Tibial nerve (tissue), 4 donors: ENCODE results near the gene LRRC27. TPM values are rescaled to one million over a fixed set of nuclear protein-coding genes. Genes with fewer than 3 reads are reported as not detected.
"Not testable (repeated sequence)": the region's sequence is repeated elsewhere in the genome, so short reads cannot be mapped to it uniquely, and the experiment has no call there.

Experiments used
- DNase-seq, 2 donors: peaks; one replicate each; pipeline ENCODE4 v3.0.0-alpha.2; 2019; ENCODE audit warnings: low spot score in 2 of 2
- H3K27ac ChIP-seq, 4 donors: fragments of 200-600 bp; sonication (generic) in 3 of 4; one replicate each; pipeline ENCODE4 v1.5.1; 2017 to 2019; ENCODE audit warnings: mild to moderate bottlenecking in 1 of 4
- H3K27me3 ChIP-seq, 2 donors: fragments of 200-600 bp; sonication (generic) in 1 of 2; one replicate each; pipeline versions ENCODE4 v1.5.1 to v1.6.0; 2017 to 2019
- H3K36me3 ChIP-seq, 3 donors: fragments of 200-600 bp; sonication (generic); one replicate each; pipeline ENCODE4 v1.5.1; 2018 to 2019
- H3K4me1 ChIP-seq, 4 donors: fragments of 200-600 bp; sonication (generic) in 3 of 4; one replicate each; pipeline ENCODE4 v1.5.1; 2017 to 2019
- H3K4me3 ChIP-seq, 4 donors: fragments of 200-600 bp; sonication (generic) in 3 of 4; one replicate each; pipeline ENCODE4 v1.5.1; 2017 to 2019; ENCODE audit warnings: mild to moderate bottlenecking in 1 of 4, moderate library complexity in 1 of 4
- H3K9me3 ChIP-seq, 4 donors: fragments of 200-600 bp; sonication (generic) in 3 of 4; one replicate each; pipeline ENCODE4 v1.5.1; 2017 to 2019
- CTCF ChIP-seq, 5 experiments: fragments of 200-600 bp in 3 of 5; fragments of 450-650 bp in 2 of 5; sonication (generic) in 3 of 5; IDR thresholded peaks; one replicate each; pipeline ENCODE4 v1.5.1; 2016 to 2019; ENCODE audit warnings: antibody characterized with exemption in 5 of 5, mild to moderate bottlenecking in 3 of 5, moderate library complexity in 2 of 5
- EP300 ChIP-seq, 2 donors: sonication (generic); formaldehyde crosslinking; IDR thresholded peaks; one replicate each; pipeline ENCODE4 v1.6.1; 2017; ENCODE audit warnings: antibody characterized with exemption in 2 of 2, mild to moderate bottlenecking in 1 of 2
- POLR2A ChIP-seq, 2 donors: fragments of 450-650 bp; IDR thresholded peaks; one replicate each; pipeline ENCODE4 v1.6.1; 2017; ENCODE audit warnings: antibody characterized with exemption in 2 of 2, mild to moderate bottlenecking in 2 of 2, moderate library complexity in 2 of 2
- WGBS, 2 donors: methylation state at CpG; one replicate each; pipeline ENCODE4 v1.1.5; 2018; 5-methylcytosine and 5-hydroxymethylcytosine counted together
- total RNA-seq, 4 donors: library from RNA; depleted of rRNA; stranded (reverse); fragments of >200 nt; gene quantifications; one replicate each; pipeline ENCODE4 v1.1.0, GENCODE V29; 2016

Gene LRRC27
- total RNA-seq, 4 donors from 2014 or later = 10.1 to 21.6 (median 17.9) TPM

- Histone ChIP-seq H3K27ac (no peak overlapping the region), H3K9me3 (peaks cover 0 to 22% (median 0%) of the 10 kb centered on the region in 4 donors), H3K27me3 (no peaks in the 10 kb centered on the region), H3K4me1 (peaks cover 0 to 7% (median under 1%) of the 10 kb centered on the region in 4 donors), H3K4me3 (no peak overlapping the region), H3K36me3 (peaks cover 0 to 9% (median 0%) of the 10 kb centered on the region in 3 donors)
- TF ChIP-seq EP300 (IDR thresholded peaks at IDR 0.05) = no peak
- TF ChIP-seq POLR2A (IDR thresholded peaks at IDR 0.05) = no peak
- no peak for TF ChIP-seq CTCF (IDR thresholded peaks at IDR 0.05)
- no peak for DNase-seq
- WGBS, 2 donors = 40 to 43% methylated on average over 10 to 13 of the region's 13 CpGs
These were observed 51.8 kb downstream of the LRRC27 start for GRCh38 chr10:132383751-132384196.

- TF ChIP-seq POLR2A (IDR thresholded peaks at IDR 0.05) (no peak), EP300 (IDR thresholded peaks at IDR 0.05) (no peak), CTCF (IDR thresholded peaks at IDR 0.05) (no peak)
- H3K27me3 ChIP-seq = no peaks in the 10 kb centered on the region
- 82 to 87% methylated on average over 16 to 19 of the region's 20 CpGs for WGBS, 2 donors
- no peak overlapping the region for H3K4me3 ChIP-seq
- H3K27ac ChIP-seq = no peak overlapping the region
- no peak for DNase-seq
- H3K36me3 ChIP-seq = peaks cover 0 to 2% (median 0%) of the 10 kb centered on the region in 3 donors
- peaks cover 0 to 19% (median 0%) of the 10 kb centered on the region in 4 donors for H3K9me3 ChIP-seq
- H3K4me1 ChIP-seq = peaks cover 0 to 18% (median 9%) of the 10 kb centered on the region in 4 donors
These were observed 52.8 kb downstream of the LRRC27 start for GRCh38 chr10:132384618-132385388.

- Histone ChIP-seq H3K4me1 (peaks cover 0 to 23% (median 10%) of the 10 kb centered on the region in 4 donors), H3K27me3 (no peaks in the 10 kb centered on the region), H3K27ac (no peak overlapping the region), H3K4me3 (no peak overlapping the region), H3K36me3 (peaks cover 0 to 2% (median 0%) of the 10 kb centered on the region in 3 donors), H3K9me3 (peaks cover 0 to 19% (median 0%) of the 10 kb centered on the region in 4 donors)
- 58 to 62% methylated on average over 5 of the region's 5 CpGs for WGBS, 2 donors
- no peak for DNase-seq
- TF ChIP-seq CTCF (IDR thresholded peaks at IDR 0.05) (no peak), EP300 (IDR thresholded peaks at IDR 0.05) (no peak), POLR2A (IDR thresholded peaks at IDR 0.05) (no peak)
These were observed 53.3 kb downstream of the LRRC27 start for GRCh38 chr10:132385389-132385667.

- TF ChIP-seq CTCF (IDR thresholded peaks at IDR 0.05) (no peak), POLR2A (IDR thresholded peaks at IDR 0.05) (no peak), EP300 (IDR thresholded peaks at IDR 0.05) (no peak)
- Histone ChIP-seq H3K4me3 (no peak overlapping the region), H3K27me3 (no peaks in the 10 kb centered on the region), H3K27ac (no peak overlapping the region), H3K9me3 (peaks cover 0 to 17% (median 0%) of the 10 kb centered on the region in 4 donors), H3K4me1 (peaks cover 0 to 24% (median 10%) of the 10 kb centered on the region in 4 donors), H3K36me3 (peaks cover 0 to 2% (median 0%) of the 10 kb centered on the region in 3 donors)
- DNase-seq = no peak
- 78 to 88% methylated on average over 14 to 17 of the region's 18 CpGs for WGBS, 2 donors
These were observed 53.9 kb downstream of the LRRC27 start for GRCh38 chr10:132385721-132386418.

- no peaks in the 10 kb centered on the region for H3K27me3 ChIP-seq
- H3K4me3 ChIP-seq = no peak overlapping the region
- no peak for DNase-seq
- no peak for TF ChIP-seq CTCF (IDR thresholded peaks at IDR 0.05)
- H3K27ac ChIP-seq = no peak overlapping the region
- peaks cover 0 to 2% (median 0%) of the 10 kb centered on the region in 3 donors for H3K36me3 ChIP-seq
- H3K4me1 ChIP-seq = peaks cover 0 to 24% (median 10%) of the 10 kb centered on the region in 4 donors
- WGBS, 2 donors = 72 to 74% methylated on average over 9 of the region's 9 CpGs
- H3K9me3 ChIP-seq = peaks cover 0 to 12% (median 0%) of the 10 kb centered on the region in 4 donors
These were observed 54.4 kb downstream of the LRRC27 start for GRCh38 chr10:132386419-132386831.

- WGBS, 2 donors = 100% methylated on average over 1 of the region's 1 CpG
- not testable (repeated sequence) for DNase-seq, H3K36me3 ChIP-seq, H3K27me3 ChIP-seq, H3K4me3 ChIP-seq, H3K9me3 ChIP-seq, H3K27ac ChIP-seq
- peaks cover 0 to 24% (median 10%) of the 10 kb centered on the region in 4 donors for H3K4me1 ChIP-seq
These were observed 54.9 kb downstream of the LRRC27 start for GRCh38 chr10:132386896-132387295.
